ENCODE data around the gene DUSP8. TPM values are rescaled to one million over a fixed set of nuclear protein-coding genes. Genes with fewer than 3 reads are reported as not detected.
"Not testable (repeated sequence)": the region's sequence is repeated elsewhere in the genome, so short reads cannot be mapped to it uniquely, and the experiment has no call there.

DUSP8 gene
- total RNA-seq, 1 experiment from 2014 or later, result 14.0 TPM

DNA sequence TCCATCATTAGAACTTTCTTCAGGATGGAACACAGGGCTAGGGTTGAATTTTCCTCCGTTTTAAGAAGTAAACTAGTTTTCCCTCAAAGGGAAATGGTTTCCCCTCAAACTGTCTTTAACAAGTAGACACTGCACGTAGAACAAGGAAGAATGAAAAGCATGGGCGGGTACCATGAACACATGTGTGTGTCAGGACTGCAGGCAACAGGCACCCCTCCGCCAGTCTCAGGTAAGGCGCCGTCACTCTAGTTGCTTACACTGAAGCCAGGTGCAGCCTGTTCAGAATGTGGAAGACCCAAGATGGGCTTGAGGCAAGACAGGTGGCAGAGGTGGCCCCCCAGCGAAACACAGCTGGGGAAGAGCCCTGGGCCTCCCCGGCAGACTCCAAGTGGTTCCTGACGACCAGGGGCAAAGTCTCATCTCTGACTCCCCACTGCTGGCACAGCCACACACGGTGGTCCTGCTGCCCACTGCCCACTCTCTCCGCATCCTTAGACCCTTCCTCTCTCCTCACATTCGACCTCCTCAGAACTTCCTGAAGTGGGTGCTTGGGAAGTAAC is 60.1 kb downstream of the DUSP8 start:
- no peaks in the 10 kb centered on the region for H3K9me3 Mint-ChIP-seq (ENCODE audit: low read depth, unreplicated experiment)
- no peak overlapping the region for H3K4me3 Mint-ChIP-seq (ENCODE audit: low read depth, unreplicated experiment)
- BruUV-seq (replicated peaks), result no TSS peak
- H3K27ac Mint-ChIP-seq (ENCODE audit: unreplicated experiment), result no peak overlapping the region
- no peaks in the 10 kb centered on the region for H3K27me3 Mint-ChIP-seq (ENCODE audit: unreplicated experiment)
- H3K36me3 Mint-ChIP-seq (ENCODE audit: insufficient read depth, unreplicated experiment), result no peaks in the 10 kb centered on the region
- CTCF ChIA-PET, result interaction anchor here (0.6 kb wide), 1 partner anchor 50 kb away, joined by 3 read pairs; no protein-coding TSS in a partner anchor
- DNase-seq, result no peak
- intact Hi-C loops (cut with micrococcal nuclease; ENCODE audit: unreplicated experiment), result loop anchor here (10.0 kb wide), 1 partner anchor 207 kb away; the partner anchor contains the start of gene TOLLIP
- TF ChIP-seq, protein P1, sequence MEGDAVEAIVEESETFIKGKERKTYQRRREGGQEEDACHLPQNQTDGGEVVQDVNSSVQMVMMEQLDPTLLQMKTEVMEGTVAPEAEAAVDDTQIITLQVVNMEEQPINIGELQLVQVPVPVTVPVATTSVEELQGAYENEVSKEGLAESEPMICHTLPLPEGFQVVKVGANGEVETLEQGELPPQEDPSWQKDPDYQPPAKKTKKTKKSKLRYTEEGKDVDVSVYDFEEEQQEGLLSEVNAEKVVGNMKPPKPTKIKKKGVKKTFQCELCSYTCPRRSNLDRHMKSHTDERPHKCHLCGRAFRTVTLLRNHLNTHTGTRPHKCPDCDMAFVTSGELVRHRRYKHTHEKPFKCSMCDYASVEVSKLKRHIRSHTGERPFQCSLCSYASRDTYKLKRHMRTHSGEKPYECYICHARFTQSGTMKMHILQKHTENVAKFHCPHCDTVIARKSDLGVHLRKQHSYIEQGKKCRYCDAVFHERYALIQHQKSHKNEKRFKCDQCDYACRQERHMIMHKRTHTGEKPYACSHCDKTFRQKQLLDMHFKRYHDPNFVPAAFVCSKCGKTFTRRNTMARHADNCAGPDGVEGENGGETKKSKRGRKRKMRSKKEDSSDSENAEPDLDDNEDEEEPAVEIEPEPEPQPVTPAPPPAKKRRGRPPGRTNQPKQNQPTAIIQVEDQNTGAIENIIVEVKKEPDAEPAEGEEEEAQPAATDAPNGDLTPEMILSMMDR (IDR thresholded peaks at IDR 0.05; ENCODE audit: unreplicated experiment), result no peak
- H3K4me1 Mint-ChIP-seq (ENCODE audit: low read depth, unreplicated experiment), result no peaks in the 10 kb centered on the region

DNA sequence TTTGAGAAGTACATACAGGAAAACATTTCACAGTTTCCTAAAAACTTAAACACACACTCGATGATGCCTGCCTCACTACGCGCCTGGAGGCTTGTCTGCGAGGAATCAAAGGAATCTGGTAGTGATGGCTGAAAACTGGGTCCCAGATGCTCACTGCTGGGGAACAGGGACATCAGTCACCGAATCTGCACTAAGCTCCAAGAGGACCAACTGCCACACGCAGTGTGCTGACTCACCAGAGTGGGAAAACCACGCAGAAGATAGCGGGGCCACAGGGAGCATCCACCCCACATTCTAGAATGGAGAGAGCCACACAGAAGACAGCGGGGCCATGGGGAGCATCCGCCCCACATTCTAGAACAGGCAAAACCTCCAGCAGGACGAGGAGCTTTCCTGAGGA is 61.1 kb downstream of the DUSP8 start:
- H3K4me1 Mint-ChIP-seq (ENCODE audit: low read depth, unreplicated experiment), result no peaks in the 10 kb centered on the region
- CTCF ChIA-PET, result no interaction called here
- TF ChIP-seq, protein P1 (IDR thresholded peaks at IDR 0.05; ENCODE audit: unreplicated experiment), result no peak
- no peak overlapping the region for H3K4me3 Mint-ChIP-seq (ENCODE audit: low read depth, unreplicated experiment)
- H3K36me3 Mint-ChIP-seq (ENCODE audit: insufficient read depth, unreplicated experiment), result no peaks in the 10 kb centered on the region
- DNase-seq, result no peak
- H3K9me3 Mint-ChIP-seq (ENCODE audit: low read depth, unreplicated experiment), result no peaks in the 10 kb centered on the region
- intact Hi-C loops (cut with micrococcal nuclease; ENCODE audit: unreplicated experiment), result loop anchor here (10.0 kb wide), 1 partner anchor 206 kb away; the partner anchor contains the start of gene TOLLIP
- BruUV-seq (replicated peaks), result no TSS peak
- H3K27ac Mint-ChIP-seq (ENCODE audit: unreplicated experiment), result no peak overlapping the region
- no peaks in the 10 kb centered on the region for H3K27me3 Mint-ChIP-seq (ENCODE audit: unreplicated experiment)

DNA sequence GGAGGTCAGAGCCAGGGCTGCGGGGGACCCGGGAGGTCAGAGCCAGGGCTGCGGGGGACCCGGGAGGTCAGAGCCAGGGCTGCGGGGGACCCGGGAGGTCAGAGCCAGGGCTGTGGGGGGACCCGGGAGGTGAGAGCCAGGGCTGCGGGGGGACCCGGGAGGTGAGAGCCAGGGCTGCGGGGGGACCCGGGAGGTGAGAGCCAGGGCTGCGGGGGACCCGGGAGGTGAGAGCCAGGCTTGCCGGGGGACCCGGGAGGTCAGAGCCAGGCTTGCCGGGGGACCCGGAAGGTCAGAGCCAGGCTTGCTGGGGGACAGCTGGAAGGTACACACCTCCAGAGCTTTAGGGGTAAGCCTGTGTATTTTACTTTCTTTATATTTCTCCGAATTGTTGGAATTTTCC is 61.7 kb downstream of the DUSP8 start:
- H3K27me3 Mint-ChIP-seq (ENCODE audit: unreplicated experiment); H3K36me3 Mint-ChIP-seq (ENCODE audit: insufficient read depth, unreplicated experiment); H3K9me3 Mint-ChIP-seq (ENCODE audit: low read depth, unreplicated experiment); DNase-seq; H3K4me3 Mint-ChIP-seq (ENCODE audit: low read depth, unreplicated experiment); H3K27ac Mint-ChIP-seq (ENCODE audit: unreplicated experiment); H3K4me1 Mint-ChIP-seq (ENCODE audit: low read depth, unreplicated experiment); CTCF ChIA-PET; BruUV-seq (replicated peaks): not testable (repeated sequence)
- intact Hi-C loops (cut with micrococcal nuclease; ENCODE audit: unreplicated experiment), result loop anchor here (10.0 kb wide), 1 partner anchor 206 kb away; the partner anchor contains the start of gene TOLLIP

DNA sequence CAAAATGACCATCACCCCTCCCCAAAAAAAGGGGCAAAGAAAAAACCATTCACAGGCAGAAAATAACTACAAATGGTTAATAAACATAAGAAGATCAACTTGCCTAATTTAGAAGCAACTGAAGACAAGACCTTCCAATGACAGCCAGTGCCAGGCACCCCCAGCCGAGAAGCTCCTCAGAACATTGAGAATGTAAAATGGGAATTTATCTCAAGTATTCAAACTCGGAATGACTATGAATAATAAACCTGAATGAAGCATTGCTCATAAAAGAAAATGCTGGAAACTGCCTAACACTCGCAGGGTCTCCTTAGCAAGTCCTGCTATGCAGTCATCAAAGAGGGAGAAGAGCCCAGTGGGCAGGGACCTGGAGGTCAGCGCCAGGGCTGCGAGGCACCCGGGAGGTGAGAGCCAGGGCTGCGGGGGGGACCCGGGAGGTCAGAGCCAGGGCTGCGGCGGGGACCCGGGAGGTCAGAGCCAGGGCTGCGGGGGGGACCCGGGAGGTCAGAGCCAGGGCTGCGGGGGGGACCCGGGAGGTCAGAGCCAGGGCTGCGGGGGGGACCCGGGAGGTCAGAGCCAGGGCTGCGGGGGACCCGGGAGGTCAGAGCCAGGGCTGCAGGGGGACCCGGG is 62.3 kb downstream of the DUSP8 start:
- no peaks in the 10 kb centered on the region for H3K9me3 Mint-ChIP-seq (ENCODE audit: low read depth, unreplicated experiment)
- H3K4me3 Mint-ChIP-seq (ENCODE audit: low read depth, unreplicated experiment), result no peak overlapping the region
- DNase-seq, result no peak
- no peaks in the 10 kb centered on the region for H3K4me1 Mint-ChIP-seq (ENCODE audit: low read depth, unreplicated experiment)
- BruUV-seq (replicated peaks), result no TSS peak
- no peaks in the 10 kb centered on the region for H3K36me3 Mint-ChIP-seq (ENCODE audit: insufficient read depth, unreplicated experiment)
- H3K27ac Mint-ChIP-seq (ENCODE audit: unreplicated experiment), result no peak overlapping the region
- TF ChIP-seq, protein P1 (IDR thresholded peaks at IDR 0.05; ENCODE audit: unreplicated experiment), result no peak
- no peaks in the 10 kb centered on the region for H3K27me3 Mint-ChIP-seq (ENCODE audit: unreplicated experiment)
- intact Hi-C loops (cut with micrococcal nuclease; ENCODE audit: unreplicated experiment), result loop anchor here (10.0 kb wide), 1 partner anchor 205 kb away; the partner anchor contains the start of gene TOLLIP
- CTCF ChIA-PET, result interaction anchor here (0.7 kb wide), 1 partner anchor 17 kb away, joined by 3 read pairs; no protein-coding TSS in a partner anchor

DNA sequence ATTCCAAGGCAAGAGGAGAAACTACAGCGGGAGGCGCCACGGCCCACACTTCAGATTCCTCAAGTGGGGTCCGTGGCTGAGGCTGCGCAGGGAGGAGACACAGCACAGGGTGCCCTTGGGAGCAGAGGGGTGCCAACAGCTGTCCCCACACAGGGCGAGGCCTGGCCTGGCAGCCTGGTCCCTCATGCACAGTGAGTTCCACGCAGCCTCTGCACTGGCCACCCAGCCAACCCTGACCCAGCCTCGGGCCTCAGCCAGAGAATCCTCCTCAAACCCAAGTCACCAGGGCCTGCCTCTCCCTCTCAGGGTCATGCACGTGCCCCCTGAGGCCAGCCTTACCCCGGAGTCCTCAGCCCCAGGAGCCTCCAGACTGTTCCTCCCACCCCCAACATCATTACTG is 63.1 kb downstream of the DUSP8 start:
- CTCF ChIA-PET, result no interaction called here
- Mint-ChIP-seq H3K9me3 (ENCODE audit: low read depth, unreplicated experiment) (no peaks in the 10 kb centered on the region), H3K27ac (ENCODE audit: unreplicated experiment) (no peak overlapping the region), H3K4me1 (ENCODE audit: low read depth, unreplicated experiment) (no peaks in the 10 kb centered on the region), H3K27me3 (ENCODE audit: unreplicated experiment) (no peaks in the 10 kb centered on the region), H3K4me3 (ENCODE audit: low read depth, unreplicated experiment) (no peak overlapping the region), H3K36me3 (ENCODE audit: insufficient read depth, unreplicated experiment) (no peaks in the 10 kb centered on the region)
- intact Hi-C loops (cut with micrococcal nuclease; ENCODE audit: unreplicated experiment), result no loop called here
- no TSS peak for BruUV-seq (replicated peaks)
- DNase-seq, result no peak
- TF ChIP-seq, protein P1 (IDR thresholded peaks at IDR 0.05; ENCODE audit: unreplicated experiment), result no peak
